Duodenal mucosa (tissue), 2 donors: ENCODE results near the gene KCNMA1.
"Not testable (repeated sequence)": the region's sequence is repeated elsewhere in the genome, so short reads cannot be mapped to it uniquely, and the experiment has no call there.

Source experiments
- H3K27ac ChIP-seq: one replicate; pipeline ENCODE4 v1.7.0; 2013; ENCODE audit warnings: low read depth, low read length
- H3K27me3 ChIP-seq, 2 donors: one replicate each; pipeline ENCODE4 v1.7.0; 2013; ENCODE audit warnings: low read length in 2 of 2, control low read depth in 1 of 2; ENCODE audit not compliant: insufficient read depth in 2 of 2, control insufficient read depth in 1 of 2
- H3K36me3 ChIP-seq, 2 donors: one replicate each; pipeline ENCODE4 v1.7.0; 2013; ENCODE audit warnings: low read length in 2 of 2, control low read depth in 1 of 2; ENCODE audit not compliant: insufficient read depth in 2 of 2, control insufficient read depth in 1 of 2
- H3K4me1 ChIP-seq, 2 donors: one replicate each; pipeline ENCODE4 v1.7.0; 2013; ENCODE audit warnings: low read length in 2 of 2, control low read depth in 1 of 2; ENCODE audit not compliant: insufficient read depth in 2 of 2, control insufficient read depth in 1 of 2
- H3K4me3 ChIP-seq, 2 donors: one replicate each; pipeline ENCODE4 v1.7.0; 2013; ENCODE audit warnings: low read length in 2 of 2, low read depth in 1 of 2
- H3K9ac ChIP-seq, 2 donors: one replicate each; pipeline ENCODE4 v1.7.0; 2013; ENCODE audit warnings: low read length in 2 of 2, low read depth in 1 of 2
- H3K9me3 ChIP-seq, 2 donors: one replicate each; pipeline ENCODE4 v1.7.0; 2013; ENCODE audit warnings: low read length in 2 of 2, control low read depth in 1 of 2; ENCODE audit not compliant: control insufficient read depth in 1 of 2

Gene KCNMA1

GRCh38 chr10:77530011-77530410 is 107.6 kb downstream of the KCNMA1 start:
- Histone ChIP-seq H3K27me3 (peaks cover 0 to under 1% of the 10 kb centered on the region in 2 donors), H3K9ac (no peak overlapping the region), H3K9me3 (no peaks in the 10 kb centered on the region), H3K27ac (no peak overlapping the region), H3K4me3 (no peak overlapping the region), H3K36me3 (no peaks in the 10 kb centered on the region), H3K4me1 (peaks cover 0 to 10% of the 10 kb centered on the region in 2 donors)

- Histone ChIP-seq H3K9ac (no peak overlapping the region), H3K9me3 (no peaks in the 10 kb centered on the region), H3K27me3 (no peaks in the 10 kb centered on the region), H3K36me3 (no peaks in the 10 kb centered on the region), H3K27ac (no peak overlapping the region), H3K4me3 (no peak overlapping the region), H3K4me1 (peaks cover 0 to 10% of the 10 kb centered on the region in 2 donors)
Measured at GRCh38 chr10:77529050-77529576, 108.5 kb downstream of the KCNMA1 start.

DNA sequence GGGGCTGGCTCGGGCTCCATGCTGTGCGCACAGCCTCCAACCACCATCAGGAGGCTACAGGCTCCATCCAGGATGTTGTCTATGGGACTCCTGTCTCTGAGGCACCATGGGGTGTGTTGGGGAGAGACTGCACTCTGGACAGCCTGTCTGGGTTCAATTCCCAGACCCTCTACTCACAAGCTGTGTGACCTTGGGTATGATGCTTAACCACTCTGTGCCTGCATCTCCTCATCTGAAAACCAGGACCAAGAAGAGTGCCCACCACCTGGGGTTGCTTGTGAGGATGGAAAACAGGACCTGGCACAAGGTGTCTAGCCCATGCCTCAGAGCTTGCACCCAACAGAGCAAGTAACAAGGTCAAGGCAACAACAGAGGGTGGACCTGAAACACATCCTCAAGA is 109.8 kb downstream of the KCNMA1 start:
- H3K4me3 ChIP-seq = no peak overlapping the region
- H3K27me3 ChIP-seq = no peaks in the 10 kb centered on the region
- H3K9me3 ChIP-seq = no peaks in the 10 kb centered on the region
- H3K36me3 ChIP-seq = no peaks in the 10 kb centered on the region
- no peak overlapping the region for H3K27ac ChIP-seq
- H3K4me1 ChIP-seq = no peaks in the 10 kb centered on the region
- H3K9ac ChIP-seq = no peak overlapping the region

DNA sequence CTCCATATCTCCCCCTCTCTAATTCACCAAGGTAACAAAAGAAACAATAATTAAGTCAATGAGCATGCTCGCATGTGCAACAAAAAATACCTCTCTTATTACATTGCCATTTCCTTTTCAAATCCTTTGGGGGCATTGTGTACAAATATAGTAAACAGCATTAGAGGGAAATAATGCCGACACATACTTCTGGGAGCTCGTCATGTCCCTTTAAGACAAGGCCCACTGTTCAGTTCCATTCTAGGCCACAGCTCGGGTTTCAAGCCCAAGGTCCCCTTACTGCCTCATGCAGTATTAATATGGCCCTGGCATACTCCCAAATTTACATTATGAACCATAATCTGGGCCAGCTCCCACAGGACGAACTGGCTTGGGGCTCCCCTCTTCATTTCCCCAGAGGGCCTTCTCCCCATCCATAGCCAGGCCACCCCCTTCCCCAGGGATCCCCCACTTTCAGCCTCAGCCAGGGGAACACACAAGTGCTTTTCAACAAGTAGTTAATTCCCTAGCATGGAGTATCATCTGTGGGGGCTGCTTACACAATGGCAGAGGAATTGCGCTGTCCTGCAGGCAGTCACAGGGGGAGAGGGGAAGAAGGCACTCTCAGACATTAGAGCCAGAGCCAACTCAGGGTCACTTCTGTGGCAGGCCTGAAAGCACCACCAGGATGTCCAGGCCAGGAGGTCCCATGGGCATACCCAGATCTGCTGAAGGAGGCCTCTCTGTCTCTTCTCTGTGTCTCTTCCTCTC is 110.6 kb downstream of the KCNMA1 start:
- H3K4me3 ChIP-seq = no peak overlapping the region
- no peak overlapping the region for H3K9ac ChIP-seq
- no peak overlapping the region for H3K27ac ChIP-seq

GRCh38 chr10:77524281-77524711 is 113.3 kb downstream of the KCNMA1 start:
- Histone ChIP-seq H3K27me3 (no peaks in the 10 kb centered on the region), H3K4me1 (no peaks in the 10 kb centered on the region), H3K27ac (no peak overlapping the region)

More for the DNA sequence above, 110.6 kb downstream of the KCNMA1 start:
- Histone ChIP-seq H3K4me1 (no peaks in the 10 kb centered on the region), H3K36me3 (no peaks in the 10 kb centered on the region), H3K27me3 (no peaks in the 10 kb centered on the region), H3K9me3 (no peaks in the 10 kb centered on the region)

DNA sequence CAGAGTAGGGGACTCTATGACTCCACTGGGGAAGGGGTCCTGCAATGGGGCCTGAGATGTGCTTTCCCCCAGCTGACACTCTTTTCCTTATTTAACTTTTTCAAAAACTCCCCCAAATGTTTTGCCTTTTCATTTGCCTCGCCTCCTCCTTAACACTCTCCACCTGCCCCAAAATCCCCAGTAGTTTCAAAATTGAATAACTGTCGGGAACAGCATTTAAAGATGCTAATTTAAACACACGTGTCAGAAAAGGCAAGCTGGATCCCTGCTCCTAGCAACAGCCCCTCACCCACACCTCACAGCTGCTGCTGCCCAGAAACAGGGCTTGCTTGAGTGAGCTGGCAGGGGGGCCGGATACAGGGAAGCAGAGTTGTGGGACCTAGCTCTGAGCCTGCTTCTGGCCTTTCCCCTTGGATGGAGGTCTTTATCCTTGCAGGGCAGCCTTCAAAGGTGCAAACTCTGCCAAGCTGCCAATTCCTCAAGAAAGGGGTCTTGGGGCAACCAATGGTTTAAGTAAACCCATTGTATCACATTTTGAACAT is 115.3 kb downstream of the KCNMA1 start:
- H3K27ac ChIP-seq = no peak overlapping the region
- H3K27me3 ChIP-seq = no peaks in the 10 kb centered on the region
- no peaks in the 10 kb centered on the region for H3K4me1 ChIP-seq
- H3K36me3 ChIP-seq = no peaks in the 10 kb centered on the region
- H3K4me3 ChIP-seq = no peak overlapping the region
- no peaks in the 10 kb centered on the region for H3K9me3 ChIP-seq
- no peak overlapping the region for H3K9ac ChIP-seq

More at GRCh38 chr10:77524281-77524711, 113.3 kb downstream of the KCNMA1 start:
- Histone ChIP-seq H3K9me3 (no peaks in the 10 kb centered on the region), H3K9ac (no peak overlapping the region), H3K36me3 (no peaks in the 10 kb centered on the region), H3K4me3 (no peak overlapping the region)

- Histone ChIP-seq H3K36me3 (no peaks in the 10 kb centered on the region), H3K4me3 (no peak overlapping the region), H3K27ac (no peak overlapping the region), H3K9ac (no peak overlapping the region), H3K9me3 (no peaks in the 10 kb centered on the region), H3K27me3 (no peaks in the 10 kb centered on the region), H3K4me1 (no peaks in the 10 kb centered on the region)
Measured at GRCh38 chr10:77520995-77521394, 116.6 kb downstream of the KCNMA1 start.

- Histone ChIP-seq H3K27me3 (no peaks in the 10 kb centered on the region), H3K4me1 (no peaks in the 10 kb centered on the region), H3K9ac (no peak overlapping the region), H3K27ac (no peak overlapping the region), H3K36me3 (no peaks in the 10 kb centered on the region), H3K9me3 (no peaks in the 10 kb centered on the region), H3K4me3 (no peak overlapping the region)
Measured at GRCh38 chr10:77520290-77520689, 117.3 kb downstream of the KCNMA1 start.

GRCh38 chr10:77519791-77520190 is 117.8 kb downstream of the KCNMA1 start:
- not testable (repeated sequence) for H3K27me3 ChIP-seq, H3K36me3 ChIP-seq, H3K27ac ChIP-seq, H3K4me1 ChIP-seq, H3K4me3 ChIP-seq, H3K9me3 ChIP-seq, H3K9ac ChIP-seq

- Histone ChIP-seq H3K4me1 (peaks cover 0 to 3% of the 10 kb centered on the region in 2 donors), H3K27ac (no peak overlapping the region), H3K9me3 (no peaks in the 10 kb centered on the region), H3K27me3 (no peaks in the 10 kb centered on the region), H3K36me3 (no peaks in the 10 kb centered on the region), H3K4me3 (no peak overlapping the region), H3K9ac (no peak overlapping the region)
Measured at GRCh38 chr10:77518910-77519274, 118.7 kb downstream of the KCNMA1 start.
